ENCODE results near the gene LFNG. TPM values are rescaled to one million over a fixed set of nuclear protein-coding genes. Genes with fewer than 3 reads are reported as not detected.

The LFNG gene
- total RNA-seq, 1 experiment from 2014 or later = 2.4 TPM

- CTCF ChIA-PET = interaction anchor here (0.9 to 6.3 kb wide), 5 partner anchors 18 to 209 kb away, joined by 3 to 61 read pairs (median 5); partner anchors contain the start of gene IQCE
- no peak overlapping the region for H3K4me3 Mint-ChIP-seq (ENCODE audit: unreplicated experiment)
- H3K27ac Mint-ChIP-seq (ENCODE audit: low read depth, unreplicated experiment) = peak overlapping the region; percentile 9
- no peaks in the 10 kb centered on the region for H3K27me3 Mint-ChIP-seq (ENCODE audit: insufficient read depth, unreplicated experiment)
- no TSS peak for BruUV-seq (replicated peaks)
- POLR2A ChIA-PET = interaction anchor here (0.6 to 1.3 kb wide), 8 partner anchors 8 to 162 kb away, joined by 3 to 7 read pairs (median 3); no protein-coding TSS in a partner anchor
- peaks cover 6% of the 10 kb centered on the region for H3K36me3 Mint-ChIP-seq (ENCODE audit: insufficient read depth, unreplicated experiment)
- DNase-seq (ENCODE audit: unreplicated experiment) = peak; percentile 59
- intact Hi-C loops (cut with micrococcal nuclease) = no loop called here
- TF ChIP-seq, protein P1, sequence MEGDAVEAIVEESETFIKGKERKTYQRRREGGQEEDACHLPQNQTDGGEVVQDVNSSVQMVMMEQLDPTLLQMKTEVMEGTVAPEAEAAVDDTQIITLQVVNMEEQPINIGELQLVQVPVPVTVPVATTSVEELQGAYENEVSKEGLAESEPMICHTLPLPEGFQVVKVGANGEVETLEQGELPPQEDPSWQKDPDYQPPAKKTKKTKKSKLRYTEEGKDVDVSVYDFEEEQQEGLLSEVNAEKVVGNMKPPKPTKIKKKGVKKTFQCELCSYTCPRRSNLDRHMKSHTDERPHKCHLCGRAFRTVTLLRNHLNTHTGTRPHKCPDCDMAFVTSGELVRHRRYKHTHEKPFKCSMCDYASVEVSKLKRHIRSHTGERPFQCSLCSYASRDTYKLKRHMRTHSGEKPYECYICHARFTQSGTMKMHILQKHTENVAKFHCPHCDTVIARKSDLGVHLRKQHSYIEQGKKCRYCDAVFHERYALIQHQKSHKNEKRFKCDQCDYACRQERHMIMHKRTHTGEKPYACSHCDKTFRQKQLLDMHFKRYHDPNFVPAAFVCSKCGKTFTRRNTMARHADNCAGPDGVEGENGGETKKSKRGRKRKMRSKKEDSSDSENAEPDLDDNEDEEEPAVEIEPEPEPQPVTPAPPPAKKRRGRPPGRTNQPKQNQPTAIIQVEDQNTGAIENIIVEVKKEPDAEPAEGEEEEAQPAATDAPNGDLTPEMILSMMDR (IDR thresholded peaks at IDR 0.05; ENCODE audit: unreplicated experiment) = no peak
- no peaks in the 10 kb centered on the region for H3K9me3 Mint-ChIP-seq (ENCODE audit: unreplicated experiment)
- peaks cover 24% of the 10 kb centered on the region for H3K4me1 Mint-ChIP-seq (ENCODE audit: insufficient read depth, unreplicated experiment)
Observed at GRCh38 chr7:2471396-2471795, 48.2 kb upstream of the LFNG start.

- POLR2A ChIA-PET = no interaction called here
- CTCF ChIA-PET = interaction anchor here (6.3 kb wide), 1 partner anchor 22 kb away, joined by 61 read pairs; no protein-coding TSS in a partner anchor
- no peak overlapping the region for H3K4me3 Mint-ChIP-seq (ENCODE audit: unreplicated experiment)
- no peaks in the 10 kb centered on the region for H3K27me3 Mint-ChIP-seq (ENCODE audit: insufficient read depth, unreplicated experiment)
- H3K4me1 Mint-ChIP-seq (ENCODE audit: insufficient read depth, unreplicated experiment) = peaks cover 24% of the 10 kb centered on the region
- H3K27ac Mint-ChIP-seq (ENCODE audit: low read depth, unreplicated experiment) = no peak overlapping the region
- H3K36me3 Mint-ChIP-seq (ENCODE audit: insufficient read depth, unreplicated experiment) = peaks cover 6% of the 10 kb centered on the region
- BruUV-seq (replicated peaks) = no TSS peak
- DNase-seq (ENCODE audit: unreplicated experiment) = no peak
- H3K9me3 Mint-ChIP-seq (ENCODE audit: unreplicated experiment) = no peaks in the 10 kb centered on the region
- intact Hi-C loops (cut with micrococcal nuclease) = no loop called here
- TF ChIP-seq, protein P1 (IDR thresholded peaks at IDR 0.05; ENCODE audit: unreplicated experiment) = no peak
Observed at GRCh38 chr7:2472739-2473138, 46.8 kb upstream of the LFNG start.

DNA sequence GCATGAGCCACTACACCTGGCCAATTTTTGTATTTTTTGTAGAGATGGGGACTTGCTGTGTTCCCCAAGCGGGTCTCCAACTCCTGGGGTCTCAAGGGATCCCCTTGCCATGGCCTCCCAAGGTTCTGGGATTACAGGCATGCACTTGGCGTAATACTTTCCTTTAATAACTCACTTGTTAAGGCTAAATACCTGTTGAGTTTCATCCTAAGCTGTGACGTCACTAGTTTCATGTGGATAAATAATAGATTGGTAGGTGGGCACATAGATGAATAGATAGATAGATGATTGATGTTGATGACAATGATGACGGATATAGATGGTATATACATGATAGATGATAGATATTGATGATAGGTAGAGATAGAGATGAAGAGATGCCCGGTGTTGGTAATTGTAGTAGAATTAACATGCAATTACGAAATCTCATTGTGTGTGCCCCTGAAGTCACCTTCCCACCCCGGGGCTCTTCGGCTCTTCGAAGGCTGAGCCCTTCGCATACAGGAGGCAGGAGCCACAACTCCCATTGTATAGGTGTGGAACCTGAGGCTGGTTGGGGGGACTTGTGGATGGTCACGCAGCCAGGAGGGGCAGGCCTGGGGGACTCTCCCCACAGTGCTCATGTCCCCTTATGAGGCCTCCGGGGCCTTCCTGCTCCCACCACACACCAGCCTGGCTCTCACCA lies 45.9 kb upstream of the LFNG start:
- Mint-ChIP-seq H3K27me3 (ENCODE audit: insufficient read depth, unreplicated experiment) (no peaks in the 10 kb centered on the region), H3K4me1 (ENCODE audit: insufficient read depth, unreplicated experiment) (peaks cover 24% of the 10 kb centered on the region), H3K9me3 (ENCODE audit: unreplicated experiment) (no peaks in the 10 kb centered on the region), H3K27ac (ENCODE audit: low read depth, unreplicated experiment) (no peak overlapping the region), H3K36me3 (ENCODE audit: insufficient read depth, unreplicated experiment) (peaks cover 6% of the 10 kb centered on the region), H3K4me3 (ENCODE audit: unreplicated experiment) (no peak overlapping the region)
- no peak for DNase-seq (ENCODE audit: unreplicated experiment)
- ChIA-PET CTCF (no interaction called here), POLR2A (no interaction called here)
- TF ChIP-seq, protein P1 (IDR thresholded peaks at IDR 0.05; ENCODE audit: unreplicated experiment) = no peak
- no TSS peak for BruUV-seq (replicated peaks)
- intact Hi-C loops (cut with micrococcal nuclease) = no loop called here

DNA sequence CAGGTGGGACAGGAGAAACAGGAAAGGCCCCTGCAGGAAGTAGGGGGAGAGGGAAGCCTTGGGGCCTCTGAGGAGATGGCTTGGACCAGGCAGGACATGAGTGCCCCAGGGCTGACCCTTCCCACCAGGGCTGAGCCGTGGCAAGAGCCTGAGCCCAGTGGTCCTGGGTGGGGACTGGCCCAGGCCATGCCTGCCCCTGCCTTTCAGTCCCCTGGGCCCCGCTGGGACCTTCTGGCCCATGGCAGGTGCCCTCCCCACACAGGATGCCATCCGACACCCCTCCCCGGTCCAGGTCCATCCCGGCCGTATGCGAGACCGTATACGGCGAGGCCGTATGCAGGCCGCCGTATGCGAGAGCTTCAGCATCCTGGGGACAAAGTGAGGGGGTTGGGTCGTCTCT lies 45.4 kb upstream of the LFNG start:
- H3K36me3 Mint-ChIP-seq (ENCODE audit: insufficient read depth, unreplicated experiment) = peaks cover 6% of the 10 kb centered on the region
- H3K9me3 Mint-ChIP-seq (ENCODE audit: unreplicated experiment) = no peaks in the 10 kb centered on the region
- CTCF ChIA-PET = interaction anchor here (0.9 kb wide), 1 partner anchor 22 kb away, joined by 4 read pairs; no protein-coding TSS in a partner anchor
- H3K4me3 Mint-ChIP-seq (ENCODE audit: unreplicated experiment) = no peak overlapping the region
- TF ChIP-seq, protein P1 (IDR thresholded peaks at IDR 0.05; ENCODE audit: unreplicated experiment) = no peak
- intact Hi-C loops (cut with micrococcal nuclease) = no loop called here
- H3K4me1 Mint-ChIP-seq (ENCODE audit: insufficient read depth, unreplicated experiment) = peaks cover 19% of the 10 kb centered on the region
- no TSS peak for BruUV-seq (replicated peaks)
- no peak overlapping the region for H3K27ac Mint-ChIP-seq (ENCODE audit: low read depth, unreplicated experiment)
- H3K27me3 Mint-ChIP-seq (ENCODE audit: insufficient read depth, unreplicated experiment) = no peaks in the 10 kb centered on the region
- POLR2A ChIA-PET = interaction anchor here (0.6 kb wide), 1 partner anchor 65 kb away, joined by 3 read pairs; no protein-coding TSS in a partner anchor
- DNase-seq (ENCODE audit: unreplicated experiment) = no peak

Data from MCF 10A (cell line).